SK-N-MC (cell line): ENCODE results near the gene HIPK4.

Experiments used
- EZH2 ChIP-seq: fragments of 200-600 bp; sonication (generic); IDR thresholded peaks from one replicate; pipeline ENCODE4 v1.6.1; 2017; ENCODE audit warnings: antibody characterized with exemption
- FOXP2 ChIP-seq: optimal IDR thresholded peaks from 2 replicates; pipeline ENCODE3; 2011; ENCODE audit warnings: mild to moderate bottlenecking, moderate library complexity; ENCODE audit not compliant: insufficient read depth; ENCODE audit errors: extremely low read length, control extremely low read depth
- POLR2AphosphoS5 ChIP-seq: IDR thresholded peaks from 2 replicates; pipeline ENCODE4 v1.6.1; 2012; ENCODE audit warnings: mild to moderate bottlenecking, low read depth, low read length, borderline replicate concordance

DNA sequence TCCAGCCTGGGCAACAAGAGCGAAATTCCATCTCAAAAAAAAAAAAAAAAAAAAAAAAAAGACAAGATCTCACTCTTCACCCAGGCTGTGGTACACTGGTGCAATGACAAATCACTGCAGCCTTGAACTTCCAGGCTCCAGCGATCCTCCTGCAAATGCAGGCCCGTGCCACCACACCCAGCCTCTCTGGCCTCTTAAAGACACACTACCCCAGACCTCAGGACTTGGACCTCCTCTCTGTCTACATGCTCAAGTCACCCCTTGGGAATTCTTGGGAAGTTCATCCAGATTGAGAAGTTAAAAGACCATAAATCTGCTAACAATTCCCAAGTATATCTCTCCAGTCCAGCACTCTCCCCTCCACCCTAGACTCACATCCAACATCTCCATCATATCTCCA, 10.6 kb upstream of the HIPK4 start:
- TF ChIP-seq EZH2 = no peak
- no peak for TF ChIP-seq POLR2AphosphoS5
- TF ChIP-seq FOXP2 = no peak
